ENCODE results near the gene SAMSN1.
"Not testable (repeated sequence)": the region's sequence is repeated elsewhere in the genome, so short reads cannot be mapped to it uniquely, and the experiment has no call there.

Gene SAMSN1

DNA sequence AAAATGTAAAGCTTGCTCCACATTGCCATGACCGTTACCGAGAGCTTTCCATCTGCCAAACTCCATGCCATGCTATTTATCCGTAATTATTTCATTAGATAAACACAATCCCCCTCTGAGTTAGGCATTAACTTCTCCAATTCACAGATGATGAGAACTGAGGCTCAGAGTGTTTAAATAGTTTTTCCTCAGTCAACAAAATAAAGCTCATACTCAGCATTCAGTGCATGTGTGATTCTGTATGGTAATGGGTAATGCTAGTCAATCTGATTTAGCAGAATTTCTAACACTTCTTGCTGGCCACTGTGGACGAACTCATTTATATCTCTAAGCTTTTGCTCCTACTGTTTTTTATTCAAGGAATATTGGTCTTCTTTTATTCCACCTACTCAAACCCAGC lies 17.3 kb downstream of the SAMSN1 start:
- DNase-seq (ENCODE audit: low spot score), result no peak
- no peak for FAIRE-seq

DNA sequence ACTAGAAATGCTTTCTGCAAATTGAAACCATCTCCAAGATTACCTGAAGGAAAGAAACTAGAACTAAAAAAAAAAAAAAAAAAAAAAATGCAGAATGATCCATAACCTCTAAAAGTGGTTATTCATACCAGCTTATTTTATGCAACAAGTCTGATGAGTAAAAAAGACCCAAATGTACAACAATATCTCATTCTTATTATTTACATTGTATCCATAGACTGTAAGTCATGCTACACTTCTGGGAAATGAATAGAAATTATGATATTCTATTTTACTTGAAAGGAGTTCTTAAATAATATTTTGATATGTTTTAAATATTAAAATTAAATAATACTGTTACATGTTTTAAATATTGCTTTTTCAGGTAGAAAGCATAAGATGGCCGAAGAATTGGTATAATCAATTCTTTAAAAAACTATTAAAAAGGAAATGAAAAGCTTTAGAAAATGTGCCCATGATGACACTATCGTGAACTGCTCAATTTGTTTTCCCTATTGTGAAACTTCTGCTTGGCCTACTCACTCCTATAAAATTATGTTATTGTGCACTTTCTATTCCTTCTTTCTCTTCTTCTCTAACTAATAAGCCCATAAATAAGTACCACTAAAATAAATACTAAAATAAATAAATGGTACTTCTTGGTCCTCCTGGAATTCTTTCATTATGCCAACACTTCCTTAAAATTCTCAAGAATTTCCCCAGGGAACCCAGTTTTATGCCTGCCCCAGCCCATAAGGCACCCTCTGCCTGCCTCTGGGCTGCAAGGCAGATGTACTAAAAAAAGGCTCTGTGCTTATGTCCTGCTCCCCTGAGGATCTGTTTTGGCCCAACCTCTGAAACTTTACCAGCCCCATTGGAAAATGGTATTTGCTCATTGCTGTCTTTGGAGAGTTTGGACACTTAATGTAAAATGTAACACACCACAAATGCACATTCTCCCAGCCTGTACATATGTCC lies 18.1 kb downstream of the SAMSN1 start:
- FAIRE-seq (no peak), DNase-seq (ENCODE audit: low spot score) (no peak)

DNA sequence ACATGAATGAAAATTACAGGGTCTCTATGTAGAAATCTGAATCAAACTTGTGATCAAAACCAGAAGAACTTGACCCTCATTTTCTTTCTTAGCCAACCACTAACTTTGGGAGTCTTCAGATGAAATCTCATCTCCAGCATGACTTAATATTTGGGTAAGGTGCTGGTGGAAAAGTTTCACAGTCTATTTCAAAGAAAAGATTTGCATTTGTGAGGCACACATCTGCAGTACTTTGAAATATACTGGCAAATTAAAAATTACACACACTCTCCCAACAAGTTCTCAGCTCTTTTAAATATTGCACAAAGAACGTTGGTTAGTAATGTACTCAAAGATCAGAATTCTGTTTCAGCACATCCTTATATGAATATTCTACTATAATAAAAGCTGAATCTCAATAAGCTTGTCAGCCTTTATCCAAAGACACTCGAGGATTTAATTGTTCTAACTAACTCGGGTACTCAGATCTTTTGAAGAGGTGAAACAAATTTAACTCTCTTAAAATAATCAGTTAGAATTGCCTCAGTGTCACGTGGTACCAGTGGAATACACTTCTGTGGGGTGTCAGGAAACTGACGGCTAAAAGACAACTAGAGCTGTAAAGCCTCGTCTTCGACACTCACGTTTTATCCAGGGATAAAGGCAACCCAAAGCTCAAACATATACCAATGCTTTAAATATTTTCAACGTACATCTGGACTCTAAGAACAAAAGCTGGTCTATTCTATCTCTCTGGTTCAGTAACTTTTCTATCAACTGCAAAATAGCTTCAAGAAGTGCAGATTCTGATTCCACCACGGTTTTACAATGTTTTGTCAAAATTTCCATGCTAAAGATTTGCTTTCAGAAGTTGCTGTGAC lies 19.0 kb downstream of the SAMSN1 start:
- DNase-seq (ENCODE audit: low spot score) (no peak), FAIRE-seq (no peak)

DNA sequence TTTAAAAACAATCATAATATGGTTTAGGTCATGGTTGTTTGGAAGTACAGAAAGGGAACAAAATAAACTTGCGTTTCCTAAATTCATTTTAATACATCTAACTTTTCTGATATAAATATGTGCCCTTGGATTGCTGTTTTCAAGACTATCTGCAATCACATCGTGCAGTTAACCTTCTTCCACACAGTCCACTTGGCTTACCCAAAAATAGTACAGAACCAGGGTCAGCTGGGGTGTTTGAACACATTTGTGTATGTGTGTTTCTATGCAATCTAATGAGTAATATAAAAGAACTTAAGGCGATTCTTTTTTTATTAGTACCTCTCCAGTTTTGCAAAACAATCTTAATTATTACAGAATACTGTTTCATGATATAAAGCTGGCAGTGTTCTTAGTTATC lies 19.9 kb downstream of the SAMSN1 start:
- DNase-seq (ENCODE audit: low spot score), result no peak

DNA sequence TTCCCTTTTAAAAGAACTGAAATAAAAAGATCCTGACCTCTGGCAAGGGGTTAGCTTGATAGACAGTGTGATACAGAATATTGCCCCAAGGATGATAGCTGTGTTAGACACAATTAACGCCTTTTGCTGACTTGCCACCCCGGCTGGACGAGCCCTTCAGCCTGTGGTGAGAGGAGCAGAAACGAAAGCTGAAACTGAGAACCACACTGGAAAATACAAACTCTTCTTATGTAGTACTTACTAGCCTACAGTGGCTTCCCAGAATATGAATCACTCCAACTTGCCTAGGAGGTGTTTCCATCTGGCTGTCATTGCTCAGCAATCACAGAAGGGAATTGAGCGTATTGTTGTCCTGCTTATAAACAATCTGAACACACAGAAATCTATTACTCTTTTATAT lies 22.9 kb downstream of the SAMSN1 start:
- FAIRE-seq (no peak), DNase-seq (ENCODE audit: low spot score) (no peak)

More for the DNA sequence above, 19.9 kb downstream of the SAMSN1 start:
- no peak for FAIRE-seq

DNA sequence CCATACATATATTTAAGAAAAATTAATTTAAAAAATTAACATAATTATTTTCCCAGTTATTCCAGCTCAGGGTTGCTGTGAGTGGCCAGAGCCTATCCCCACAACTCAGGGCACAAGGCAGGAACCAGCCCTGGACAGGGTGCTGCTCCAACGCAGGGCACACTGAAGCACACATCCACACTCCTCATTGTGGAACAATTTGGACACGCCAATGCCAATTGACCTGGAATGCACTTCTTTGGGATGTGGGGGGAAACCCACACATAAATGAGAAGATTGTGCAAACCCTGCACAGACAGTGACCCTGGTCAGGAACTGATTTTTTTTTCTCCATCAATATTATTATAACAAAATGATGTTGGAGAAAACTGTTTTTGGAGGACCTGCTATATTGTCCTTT lies 23.4 kb downstream of the SAMSN1 start:
- no peak for FAIRE-seq

GRCh38 chr21:14520535-14520934 lies 25.6 kb downstream of the SAMSN1 start:
- FAIRE-seq, result no peak
- DNase-seq (ENCODE audit: low spot score), result no peak

More for the DNA sequence above, 23.4 kb downstream of the SAMSN1 start:
- DNase-seq (ENCODE audit: low spot score), result no peak

GRCh38 chr21:14519000-14519399 lies 27.1 kb downstream of the SAMSN1 start:
- FAIRE-seq (no peak), DNase-seq (ENCODE audit: low spot score) (no peak)

DNA sequence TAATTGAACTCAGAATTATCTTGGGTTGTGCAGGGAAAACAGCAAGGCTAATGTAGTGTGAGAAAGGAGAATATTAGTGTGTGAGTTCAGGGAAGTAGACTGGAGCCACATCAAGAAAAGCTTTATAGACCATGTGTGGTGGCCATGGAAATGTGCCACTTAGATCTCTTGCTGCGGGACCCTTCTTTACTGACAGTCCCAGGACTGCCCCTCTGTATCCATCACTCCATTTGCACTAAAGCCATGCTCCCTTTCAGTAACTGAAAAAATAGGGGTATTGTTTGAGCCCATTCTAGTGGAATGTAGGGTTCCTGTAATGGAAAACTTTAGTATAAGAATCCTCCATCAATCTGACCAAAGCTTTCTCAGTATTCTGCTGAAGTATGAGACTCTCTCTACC lies 32.3 kb downstream of the SAMSN1 start:
- no peak for DNase-seq (ENCODE audit: low spot score)
- no peak for FAIRE-seq

DNA sequence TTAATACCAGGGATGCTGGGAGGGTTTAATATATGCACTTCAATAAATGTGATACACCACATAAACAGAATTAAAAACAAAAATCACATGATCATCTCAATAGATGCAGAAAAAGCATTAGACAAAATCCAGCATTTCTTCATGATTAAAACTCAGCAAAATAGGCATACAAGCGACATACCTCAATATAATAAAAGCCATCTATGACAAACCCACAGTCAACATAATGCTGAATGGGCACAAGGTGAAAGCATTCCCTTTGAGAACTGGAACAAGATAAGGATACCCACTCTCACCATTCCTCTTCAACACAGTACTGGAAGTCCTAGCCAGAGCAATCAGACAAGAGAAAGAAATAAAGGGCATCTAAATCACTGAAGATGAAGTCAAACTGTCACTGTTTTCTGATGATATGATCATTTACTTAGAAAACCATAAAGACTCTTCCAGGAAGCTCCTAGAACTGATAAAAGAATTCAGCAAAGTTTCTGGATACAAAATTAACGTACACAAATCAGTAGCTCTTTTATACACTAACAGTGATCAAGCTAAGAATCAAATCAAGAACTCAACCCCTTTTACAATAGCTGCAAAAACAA lies 39.2 kb downstream of the SAMSN1 start:
- not testable (repeated sequence) for DNase-seq (ENCODE audit: low spot score); FAIRE-seq

GRCh38 chr21:14500873-14501272 lies 45.2 kb downstream of the SAMSN1 start:
- DNase-seq (ENCODE audit: low spot score), result no peak
- FAIRE-seq, result no peak

DNA sequence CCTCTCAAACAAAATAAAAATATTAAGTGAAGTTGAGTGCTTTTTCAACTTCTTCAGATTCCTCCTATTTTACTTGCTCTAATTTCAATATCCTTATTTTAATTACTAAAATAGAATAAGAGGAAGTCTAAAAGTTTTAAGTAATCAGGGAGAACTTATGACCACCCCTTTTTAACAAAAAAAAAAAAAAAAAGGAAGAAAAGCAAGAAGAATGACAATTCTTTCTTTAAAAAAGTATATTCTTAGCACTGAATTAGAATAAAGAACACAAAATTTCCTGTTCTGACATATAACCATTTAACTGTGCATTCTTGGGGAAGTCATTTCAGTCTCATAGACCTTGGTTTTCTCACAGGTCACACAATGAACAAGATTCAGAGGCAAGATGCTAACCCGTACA lies 46.8 kb downstream of the SAMSN1 start:
- FAIRE-seq, result no peak
- DNase-seq (ENCODE audit: low spot score), result no peak

GRCh38 chr21:14497825-14498224 lies 48.3 kb downstream of the SAMSN1 start:
- DNase-seq (ENCODE audit: low spot score) (no peak), FAIRE-seq (no peak)

DNA sequence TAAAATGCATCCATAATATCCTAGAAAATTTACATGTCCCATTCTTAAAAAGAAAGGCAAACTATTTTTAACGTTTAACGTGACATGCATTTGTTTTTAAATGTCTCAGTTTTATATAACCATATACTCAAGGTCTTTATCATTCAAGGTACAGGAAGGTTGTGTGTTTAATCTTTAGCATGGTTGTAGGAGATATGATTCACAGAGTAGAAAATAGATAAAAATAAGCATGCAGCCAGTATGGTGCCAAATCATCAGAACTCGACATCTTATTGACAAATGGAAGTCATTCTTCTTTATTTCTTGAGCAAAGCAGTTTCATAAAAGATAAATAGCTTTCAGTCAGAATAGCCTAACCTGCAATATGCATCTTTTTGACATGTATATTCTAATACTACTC lies 51.0 kb downstream of the SAMSN1 start:
- FAIRE-seq, result no peak
- no peak for DNase-seq (ENCODE audit: low spot score)

DNA sequence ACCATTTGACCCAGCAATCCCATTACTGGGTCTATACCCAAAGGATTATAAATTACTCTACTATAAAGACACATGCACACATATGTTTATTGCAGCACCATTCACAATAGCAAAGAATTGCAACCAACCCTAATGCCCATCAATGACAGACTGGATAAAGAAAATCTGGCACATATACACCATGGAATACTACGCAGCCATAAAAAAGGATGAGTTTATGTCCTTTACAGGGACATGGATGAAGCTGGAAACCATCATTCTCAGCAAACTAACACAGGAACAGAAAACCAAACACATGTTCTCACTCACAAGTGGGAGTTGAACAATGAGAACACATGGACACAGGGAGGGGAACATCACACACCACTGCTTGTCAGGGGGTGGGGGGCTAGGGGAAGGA lies 51.9 kb downstream of the SAMSN1 start:
- DNase-seq (ENCODE audit: low spot score); FAIRE-seq: not testable (repeated sequence)

DNA sequence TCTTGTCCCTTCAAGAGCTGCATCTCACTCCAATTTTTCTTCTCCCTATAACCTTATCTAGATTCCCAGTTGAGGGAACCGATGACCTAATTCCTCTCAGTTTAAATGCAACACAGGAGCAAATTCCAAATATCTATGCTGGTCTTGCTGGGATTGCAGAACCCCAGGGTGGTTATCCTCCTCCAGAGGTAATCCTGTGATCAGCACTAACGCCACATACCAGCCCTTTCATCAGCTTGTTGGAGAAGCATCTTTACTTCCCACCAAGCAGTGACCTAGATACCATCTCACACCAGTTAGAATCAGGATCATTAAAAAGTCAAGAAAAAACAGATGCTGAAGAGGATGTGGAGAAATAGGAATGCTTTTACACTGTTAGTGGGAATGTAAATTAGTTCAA lies 52.4 kb downstream of the SAMSN1 start:
- DNase-seq (ENCODE audit: low spot score), result no peak
- FAIRE-seq, result no peak

- FAIRE-seq (no peak), DNase-seq (ENCODE audit: low spot score) (no peak)
These were observed 53.2 kb downstream of the SAMSN1 start for GRCh38 chr21:14492931-14493330.

- no peak for DNase-seq (ENCODE audit: low spot score)
- no peak for FAIRE-seq
These were observed 54.8 kb downstream of the SAMSN1 start for GRCh38 chr21:14491269-14491681.

DNA sequence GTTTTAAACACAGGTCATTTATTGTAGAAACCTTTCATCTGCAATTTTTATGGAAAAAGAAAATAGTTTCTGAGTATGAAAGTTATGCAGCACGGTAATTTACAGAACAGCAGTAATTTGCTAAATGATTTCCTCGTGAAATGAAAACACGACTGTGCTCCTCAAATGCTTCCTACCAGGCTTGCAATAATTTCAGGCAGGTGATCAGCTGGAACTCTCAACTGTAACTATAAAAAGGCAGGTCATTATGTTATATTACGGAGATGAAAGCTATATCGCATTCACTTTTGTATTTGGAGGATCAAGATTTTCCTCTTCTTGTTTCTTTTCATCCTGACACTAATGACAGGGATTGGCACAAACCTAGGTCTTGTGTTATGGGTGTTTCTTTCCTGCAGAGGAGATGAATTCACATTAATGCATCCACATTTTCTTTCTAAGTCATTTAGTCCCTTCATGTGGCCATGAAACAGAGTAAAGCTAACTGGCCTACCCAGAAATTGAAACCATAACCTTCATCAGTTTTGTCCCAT lies 57.4 kb downstream of the SAMSN1 start:
- no peak for DNase-seq (ENCODE audit: low spot score)
- FAIRE-seq, result no peak

- FAIRE-seq (no peak), DNase-seq (ENCODE audit: low spot score) (no peak)
These were observed 58.4 kb downstream of the SAMSN1 start for GRCh38 chr21:14487490-14488432.
